Peyer's patch (tissue), 4 donors: ENCODE measurements around the gene CHP1. TPM values are rescaled to one million over a fixed set of nuclear protein-coding genes. Genes with fewer than 3 reads are reported as not detected.
"Not testable (repeated sequence)": the region's sequence is repeated elsewhere in the genome, so short reads cannot be mapped to it uniquely, and the experiment has no call there.

Experiments
- DNase-seq, 3 donors: peaks; one replicate each; pipeline ENCODE4 v3.0.0-alpha.2; 2017 to 2019
- H3K27ac ChIP-seq, 4 donors: fragments of 200-600 bp; sonication (generic); one replicate each; pipeline ENCODE4 v1.5.1; 2016 to 2019
- H3K27me3 ChIP-seq, 2 donors: fragments of 200-600 bp; sonication (generic); one replicate each; pipeline ENCODE4 v1.5.1; 2019
- H3K36me3 ChIP-seq, 3 donors: fragments of 200-600 bp; sonication (generic); one replicate each; pipeline ENCODE4 v1.5.1; 2016 to 2019
- H3K4me1 ChIP-seq, 4 donors: fragments of 200-600 bp; sonication (generic); one replicate each; pipeline ENCODE4 v1.5.1; 2016 to 2019
- H3K4me3 ChIP-seq, 4 donors: fragments of 200-600 bp; sonication (generic); 1 replicate in 3 of 4; 2 replicates in 1 of 4; pipeline ENCODE4 v1.5.1; 2016 to 2019; ENCODE audit warnings: mild to moderate bottlenecking in 1 of 4
- H3K9me3 ChIP-seq, 4 donors: fragments of 200-600 bp; sonication (generic); one replicate each; pipeline ENCODE4 v1.5.1; 2016 to 2019; ENCODE audit warnings: mild to moderate bottlenecking in 1 of 4
- CTCF ChIP-seq, 6 experiments: fragments of 450-650 bp in 4 of 6; fragments of 200-600 bp in 2 of 6; sonication (generic) in 1 of 6; IDR thresholded peaks; one replicate each; pipeline ENCODE4 v1.5.1; 2017 to 2019; ENCODE audit warnings: antibody characterized with exemption in 6 of 6, mild to moderate bottlenecking in 3 of 6, moderate library complexity in 1 of 6
- POLR2A ChIP-seq, 2 donors: fragments of 450-650 bp; IDR thresholded peaks; one replicate each; pipeline ENCODE4 v1.5.1; 2017; ENCODE audit warnings: antibody characterized with exemption in 2 of 2, mild to moderate bottlenecking in 2 of 2, moderate library complexity in 2 of 2
- total RNA-seq, 4 donors: library from RNA; depleted of rRNA; stranded (reverse); fragments of >200 nt; gene quantifications; one replicate each; pipeline ENCODE4 v1.1.0, GENCODE V29; 2016

Gene CHP1
- total RNA-seq, 4 donors from 2014 or later, result 107 to 534 (median 405) TPM

GRCh38 chr15:41269887-41270286 is 38.8 kb downstream of the CHP1 start:
- Histone ChIP-seq H3K4me1 (no peaks in the 10 kb centered on the region), H3K9me3 (no peaks in the 10 kb centered on the region), H3K4me3 (no peak overlapping the region), H3K36me3 (peaks cover 0 to 89% (median 0%) of the 10 kb centered on the region in 3 donors), H3K27me3 (no peaks in the 10 kb centered on the region), H3K27ac (no peak overlapping the region)
- DNase-seq, result no peak
- TF ChIP-seq CTCF (IDR thresholded peaks at IDR 0.05) (no peak), POLR2A (IDR thresholded peaks at IDR 0.05) (no peak)

- H3K4me3 ChIP-seq, result no peak overlapping the region
- H3K27me3 ChIP-seq, result no peaks in the 10 kb centered on the region
- DNase-seq, result peak in 1 of 3 donors; percentile 66
- no peaks in the 10 kb centered on the region for H3K9me3 ChIP-seq
- TF ChIP-seq POLR2A (IDR thresholded peaks at IDR 0.05) (peak in 1 of 2 donors; percentile 18), CTCF (IDR thresholded peaks at IDR 0.05) (no peak)
- peak overlapping the region in 2 of 4 donors; percentile 39 to 65 for H3K27ac ChIP-seq
- peaks cover 0 to 75% (median 0%) of the 10 kb centered on the region in 3 donors for H3K36me3 ChIP-seq
- H3K4me1 ChIP-seq, result no peaks in the 10 kb centered on the region
Measured at GRCh38 chr15:41276831-41277230, 45.8 kb downstream of the CHP1 start.

DNA sequence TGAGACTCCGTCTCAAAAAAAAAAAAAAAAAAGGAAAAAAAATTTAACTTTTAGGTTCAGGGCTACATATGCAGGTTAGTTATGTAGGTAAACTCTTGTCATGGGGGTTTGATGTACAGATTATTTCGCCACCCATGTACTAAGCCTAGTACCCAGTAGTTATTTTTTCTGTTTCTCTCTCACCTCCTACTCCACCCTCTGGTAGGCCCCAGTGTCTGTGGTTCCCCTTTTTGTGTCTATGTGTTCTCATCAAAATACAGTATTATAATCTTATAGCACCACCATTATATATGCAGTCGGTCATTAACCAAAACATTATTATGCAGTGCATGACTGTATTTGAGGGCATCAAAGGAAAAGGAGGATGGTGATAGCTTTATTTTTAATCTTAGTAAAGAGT is 47.3 kb downstream of the CHP1 start:
- TF ChIP-seq CTCF (IDR thresholded peaks at IDR 0.05) (no peak), POLR2A (IDR thresholded peaks at IDR 0.05) (no peak)
- peaks cover 0 to 60% (median 0%) of the 10 kb centered on the region in 3 donors for H3K36me3 ChIP-seq
- H3K27me3 ChIP-seq, result no peaks in the 10 kb centered on the region
- DNase-seq, result no peak
- H3K27ac ChIP-seq, result no peak overlapping the region
- no peak overlapping the region for H3K4me3 ChIP-seq
- H3K9me3 ChIP-seq, result no peaks in the 10 kb centered on the region
- peaks cover 0 to 5% (median 0%) of the 10 kb centered on the region in 4 donors for H3K4me1 ChIP-seq

DNA sequence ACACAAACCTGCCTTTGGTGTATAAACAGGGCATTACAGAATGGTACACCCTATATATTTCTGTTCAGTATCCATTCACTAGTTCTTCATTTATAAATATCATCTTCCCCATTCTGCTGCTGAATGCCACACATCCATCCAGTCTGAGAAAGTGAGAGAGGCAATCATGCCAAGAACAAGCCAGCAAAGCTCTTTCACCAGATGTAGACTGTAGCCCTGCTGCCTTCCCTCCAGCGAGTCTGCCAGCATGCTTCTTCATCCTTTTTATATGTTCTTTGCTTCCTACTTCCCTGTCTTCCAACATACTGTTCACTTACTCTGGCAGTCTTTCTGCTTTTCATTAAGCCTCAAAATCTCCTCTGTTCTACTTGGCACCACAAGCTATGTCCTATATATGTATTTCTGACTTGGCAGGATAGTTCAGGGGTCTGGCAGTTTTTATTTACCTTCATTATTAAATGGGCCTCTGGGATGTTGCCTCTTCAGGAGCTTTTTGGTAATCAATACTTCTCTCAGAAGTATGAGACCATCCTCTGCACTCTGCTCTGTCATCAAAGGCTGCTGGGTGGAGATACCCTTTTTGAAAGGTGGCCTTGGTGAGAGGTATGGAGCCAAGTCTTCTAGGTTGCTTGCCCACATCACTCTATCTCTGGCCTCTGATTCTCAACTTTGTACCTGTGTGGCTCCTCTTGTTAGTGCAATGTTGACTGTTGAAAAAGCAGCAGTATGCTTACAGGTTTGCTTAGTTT is 48.6 kb downstream of the CHP1 start:
- H3K27ac ChIP-seq, result no peak overlapping the region
- peaks cover 0 to 46% (median 0%) of the 10 kb centered on the region in 3 donors for H3K36me3 ChIP-seq
- no peak for DNase-seq
- H3K27me3 ChIP-seq, result no peaks in the 10 kb centered on the region
- TF ChIP-seq POLR2A (IDR thresholded peaks at IDR 0.05) (no peak), CTCF (IDR thresholded peaks at IDR 0.05) (no peak)
- H3K4me3 ChIP-seq, result no peak overlapping the region
- peaks cover 0 to 7% (median 0%) of the 10 kb centered on the region in 4 donors for H3K4me1 ChIP-seq
- H3K9me3 ChIP-seq, result no peaks in the 10 kb centered on the region

- Histone ChIP-seq H3K9me3 (no peaks in the 10 kb centered on the region), H3K36me3 (peaks cover 0 to 44% (median 0%) of the 10 kb centered on the region in 3 donors), H3K4me1 (peaks cover 0 to 17% (median 2%) of the 10 kb centered on the region in 4 donors), H3K27me3 (no peaks in the 10 kb centered on the region), H3K27ac (no peak overlapping the region), H3K4me3 (no peak overlapping the region)
- TF ChIP-seq CTCF (IDR thresholded peaks at IDR 0.05) (no peak), POLR2A (IDR thresholded peaks at IDR 0.05) (no peak)
- no peak for DNase-seq
Measured at GRCh38 chr15:41281236-41281635, 50.2 kb downstream of the CHP1 start.

- H3K27ac ChIP-seq, H3K27me3 ChIP-seq, H3K9me3 ChIP-seq, H3K4me3 ChIP-seq, DNase-seq: not testable (repeated sequence)
- H3K36me3 ChIP-seq, result peaks cover 0 to 52% (median 0%) of the 10 kb centered on the region in 3 donors
- H3K4me1 ChIP-seq, result peaks cover 0 to 21% (median 2%) of the 10 kb centered on the region in 4 donors
Measured at GRCh38 chr15:41282436-41282835, 51.4 kb downstream of the CHP1 start.

DNA sequence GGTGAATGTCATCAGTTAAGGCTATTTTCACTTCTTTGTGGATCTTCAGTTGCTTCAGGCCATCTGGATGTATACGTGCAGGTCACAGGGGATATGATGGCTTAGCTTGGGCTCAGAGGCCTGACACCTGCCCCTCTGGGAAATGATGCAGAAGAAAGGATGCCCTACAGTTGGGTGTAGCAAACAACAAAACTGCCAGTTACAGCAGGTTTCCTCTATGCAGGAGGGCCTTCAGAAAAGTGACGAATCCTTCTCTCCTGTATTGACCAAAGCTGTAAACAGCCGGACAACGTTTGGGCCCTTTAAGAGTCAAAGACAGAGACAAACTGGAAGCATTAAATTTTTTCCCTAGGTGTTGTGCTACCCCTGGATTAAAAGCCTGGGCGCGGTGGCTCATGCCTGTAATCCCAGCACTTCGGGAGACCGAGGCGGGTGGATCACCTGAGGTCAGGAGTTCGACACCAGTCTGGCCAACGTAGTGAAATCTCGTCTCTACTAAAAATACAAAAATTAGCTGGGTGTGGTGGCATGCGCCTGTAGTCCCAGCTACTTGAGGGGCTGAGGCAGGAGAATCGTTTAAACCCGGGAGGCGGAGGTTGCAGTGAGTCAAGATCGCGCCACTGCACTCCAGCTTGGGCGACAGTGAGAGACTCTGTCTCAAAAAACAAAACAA is 52.0 kb downstream of the CHP1 start:
- DNase-seq, result not testable (repeated sequence)
- peaks cover 0 to 54% (median 0%) of the 10 kb centered on the region in 3 donors for H3K36me3 ChIP-seq

More for the DNA sequence above, 52.0 kb downstream of the CHP1 start:
- not testable (repeated sequence) for H3K27me3 ChIP-seq, H3K9me3 ChIP-seq
- Histone ChIP-seq H3K4me3 (peak overlapping the region; percentile 81 to 96 (median 90)), H3K27ac (peak overlapping the region; percentile 93 to 95 (median 94)), H3K4me1 (peaks cover 0 to 21% (median 2%) of the 10 kb centered on the region in 4 donors)
